Lung microvascular endothelial cell (primary cell): ENCODE results near the gene LARP1. TPM values are rescaled to one million over a fixed set of nuclear protein-coding genes. Genes with fewer than 3 reads are reported as not detected.
"Not testable (repeated sequence)": the region's sequence is repeated elsewhere in the genome, so short reads cannot be mapped to it uniquely, and the experiment has no call there.

Experiments
- DNase-seq, 2 donors: peaks; one replicate each; pipeline versions ENCODE4 v3.0.0 to v3.0.0-alpha.2; 2010; ENCODE audit warnings: low read depth in 2 of 2
- total RNA-seq: library from RNA; depleted of rRNA; stranded (reverse); fragments of >200 nt; gene quantifications from 2 replicates; pipeline ENCODE4 v1.2.1, GENCODE V29; 2014

The LARP1 gene
- total RNA-seq, 1 donor from 2014 or later: 33.7 TPM

GRCh38 chr5:154734370-154735248 is 20.6 kb upstream of the LARP1 start:
- no peak for DNase-seq

GRCh38 chr5:154735362-154735761 is 19.8 kb upstream of the LARP1 start:
- not testable (repeated sequence) for DNase-seq

- DNase-seq: not testable (repeated sequence)
These were observed 18.8 kb upstream of the LARP1 start for GRCh38 chr5:154736372-154736771.

- DNase-seq: no peak
These were observed 17.4 kb upstream of the LARP1 start for GRCh38 chr5:154737667-154738320.

GRCh38 chr5:154740483-154740882 is 14.7 kb upstream of the LARP1 start:
- peak in 1 of 2 donors; percentile 39 for DNase-seq

- no peak for DNase-seq
These were observed 14.2 kb upstream of the LARP1 start for GRCh38 chr5:154740957-154741356.

GRCh38 chr5:154741415-154741814 is 13.8 kb upstream of the LARP1 start:
- DNase-seq: no peak

GRCh38 chr5:154743812-154744211 is 11.4 kb upstream of the LARP1 start:
- no peak for DNase-seq

- DNase-seq: no peak
These were observed 9.8 kb upstream of the LARP1 start for GRCh38 chr5:154745349-154745748.

GRCh38 chr5:154749491-154749890 is 5.7 kb upstream of the LARP1 start:
- DNase-seq: no peak

- DNase-seq: not testable (repeated sequence)
These were observed 4.5 kb upstream of the LARP1 start for GRCh38 chr5:154750641-154751040.

GRCh38 chr5:154751854-154752253 is 3.3 kb upstream of the LARP1 start:
- DNase-seq: no peak

GRCh38 chr5:154753792-154754191 is 1.4 kb upstream of the LARP1 start:
- DNase-seq: peak in 1 of 2 donors; percentile 62

- DNase-seq: peak; percentile 99
These were observed 467 bp upstream of the LARP1 start for GRCh38 chr5:154754460-154755360.

- peak; percentile 40 to 55 for DNase-seq
These were observed 1.1 kb downstream of the LARP1 start for GRCh38 chr5:154756009-154756867.

- DNase-seq: peak; percentile 41 to 60
These were observed 2.0 kb downstream of the LARP1 start for GRCh38 chr5:154756868-154757813.

- DNase-seq: peak; percentile 17 to 34
These were observed 2.7 kb downstream of the LARP1 start for GRCh38 chr5:154757814-154758406.

- peak in 1 of 2 donors; percentile 10 for DNase-seq
These were observed 3.3 kb downstream of the LARP1 start for GRCh38 chr5:154758493-154758892.

GRCh38 chr5:154758977-154759376 is 3.8 kb downstream of the LARP1 start:
- no peak for DNase-seq
